ENCODE data around the gene BICC1.

- TF ChIP-seq CTCF (conservative IDR thresholded peaks at IDR 0.05; ENCODE audit: low read depth, low read length) (no peak), MXI1 (IDR thresholded peaks at IDR 0.05; ENCODE audit: borderline replicate concordance, low read depth, low read length) (no peak), ELK1 (IDR thresholded peaks at IDR 0.05; ENCODE audit: borderline replicate concordance, low read depth, low read length) (no peak), POLR2A (IDR thresholded peaks at IDR 0.05; ENCODE audit: low read depth, low read length) (no peak), MAFK (IDR thresholded peaks at IDR 0.05; ENCODE audit: low read depth, low read length) (no peak), SMC3 (IDR thresholded peaks at IDR 0.05; ENCODE audit: low read depth, low read length) (no peak)
Measured at GRCh38 chr10:58467931-58468635, 44.6 kb upstream of the BICC1 start.

Data from IMR-90 (cell line).